NCI-H446 (cell line): Measurements from ENCODE around the gene UBAP2.

ENCODE experiments used
- DNase-seq, 2 experiments: peaks; one replicate each; lab custom pipeline; 2025; lab: John Stamatoyannopoulos, UW

The UBAP2 gene

DNA sequence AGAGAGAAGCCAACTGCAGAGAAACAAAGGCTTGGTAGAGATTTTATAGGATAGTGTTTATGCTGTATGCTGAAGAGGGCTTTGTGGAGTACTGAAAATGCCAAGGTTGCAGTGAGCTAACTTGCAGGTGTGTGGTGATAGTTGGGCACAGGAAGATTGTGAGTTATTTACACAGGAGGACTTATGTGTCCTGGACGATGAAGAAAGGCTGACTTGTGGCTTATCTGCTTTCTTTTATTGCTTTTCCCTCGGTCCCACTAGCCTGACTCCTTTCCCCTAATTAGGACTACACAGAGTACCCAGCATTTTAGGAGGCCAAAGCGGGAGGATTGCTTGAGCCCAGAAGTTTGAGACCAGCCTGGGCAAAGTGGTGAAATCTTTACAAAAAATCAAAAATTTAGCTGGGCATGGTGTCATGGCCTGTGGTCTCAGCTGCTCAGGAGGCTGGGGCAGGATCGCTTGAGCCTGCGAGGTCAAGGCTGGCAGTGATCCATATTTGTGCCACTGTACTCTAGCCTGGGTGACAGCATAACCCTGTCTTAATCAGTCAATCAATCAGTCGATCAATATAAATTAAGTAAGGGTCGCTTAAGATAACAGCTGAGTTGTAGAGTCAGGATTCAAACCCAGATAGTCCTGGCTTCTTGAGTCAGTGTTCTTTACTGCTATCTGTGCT lies 169.9 kb downstream of the UBAP2 start:
- DNase-seq = no peak

DNA sequence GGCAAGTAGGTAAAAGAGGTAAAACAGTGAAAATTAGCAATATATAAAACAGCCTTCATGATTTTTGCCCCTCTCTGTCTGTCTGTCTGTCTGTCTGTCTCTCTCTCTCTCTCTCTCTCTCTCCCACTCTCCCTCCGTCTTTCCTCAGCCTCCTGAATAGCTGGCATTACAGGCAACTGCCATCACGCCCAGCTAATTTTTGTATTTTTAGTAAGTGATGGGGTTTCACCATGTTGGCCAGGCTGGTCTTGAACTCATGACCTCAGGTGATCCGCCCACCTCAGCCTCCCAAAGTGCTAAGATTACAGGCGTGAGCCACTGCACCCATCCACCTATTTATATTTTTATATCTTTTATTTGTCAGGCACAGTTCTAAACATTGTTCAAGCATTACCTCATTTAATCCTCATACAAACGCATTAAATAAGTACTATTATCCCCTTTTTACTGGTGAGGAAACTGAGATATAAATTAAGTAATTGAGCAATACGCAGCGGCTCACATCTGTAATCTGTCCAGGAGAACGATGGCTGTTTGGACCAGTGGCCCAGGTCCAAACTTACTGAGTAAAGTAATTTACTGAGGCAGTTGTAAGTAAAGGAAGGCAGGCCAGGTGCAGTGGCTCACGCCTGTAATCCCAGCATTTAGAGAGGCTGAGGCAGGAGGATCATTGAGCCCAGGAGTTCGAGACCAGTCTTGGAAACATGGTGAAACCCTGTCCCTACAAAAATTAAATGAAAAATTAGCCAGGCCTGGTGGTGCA lies 170.8 kb downstream of the UBAP2 start:
- DNase-seq = no peak
